ENCODE data around the gene MED13. TPM values are rescaled to one million over a fixed set of nuclear protein-coding genes. Genes with fewer than 3 reads are reported as not detected.

Gene MED13
- total RNA-seq, 1 experiment from 2014 or later: 60.7 TPM

DNA sequence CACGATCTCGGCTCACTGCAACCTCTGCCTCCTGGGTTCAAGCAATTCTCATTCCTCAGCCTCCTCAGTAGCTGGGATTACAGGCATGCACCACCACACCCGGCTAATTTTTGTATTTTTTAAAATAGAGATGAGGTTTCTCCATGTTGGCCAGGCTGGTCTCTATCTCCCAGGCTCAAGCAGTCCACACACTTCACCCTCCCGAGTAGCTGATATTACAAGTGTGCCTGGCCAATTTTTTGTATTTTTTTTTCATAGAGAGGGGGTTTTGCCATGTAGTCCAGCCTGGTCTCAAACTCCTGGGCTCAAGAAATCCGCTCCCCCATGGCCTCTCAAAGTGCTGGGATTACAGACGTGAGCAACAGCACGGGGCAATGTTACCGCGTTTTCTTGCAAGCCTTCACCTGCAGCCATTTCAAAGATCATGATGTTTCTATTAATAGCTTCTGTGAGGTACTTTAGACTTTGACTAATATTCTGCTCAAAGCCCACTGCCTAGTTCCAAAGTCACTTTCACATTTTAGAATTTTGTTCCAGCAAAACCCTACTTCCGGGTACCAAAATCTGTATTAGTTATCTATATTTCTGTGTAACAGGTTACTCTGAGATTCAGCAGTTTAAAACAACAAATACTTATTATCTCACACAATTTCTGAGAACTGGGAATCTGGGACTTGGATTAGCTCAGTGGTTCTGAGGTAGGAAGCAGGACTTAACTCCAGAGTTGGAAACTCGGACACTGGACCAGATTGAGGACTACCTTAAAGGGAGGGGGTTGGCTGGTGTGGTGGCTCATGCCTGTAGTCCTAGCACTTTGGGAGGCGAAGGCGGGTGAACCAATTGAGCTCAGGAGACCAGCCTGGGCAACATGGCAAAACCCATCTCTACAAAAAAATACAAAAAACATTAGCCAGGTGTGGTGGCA, 12.0 kb upstream of the MED13 start:
- Histone ChIP-seq H2BK12ac (ENCODE audit: insufficient read length, low read depth, low read length) (no peak overlapping the region), H3K18ac (ENCODE audit: insufficient read length, low read depth, low read length) (no peak overlapping the region), H3K4me2 (ENCODE audit: insufficient read depth, insufficient read length, low read length) (no peak overlapping the region), H3K9ac (ENCODE audit: extremely low read depth, insufficient read length, low read length) (no peak overlapping the region), H4K91ac (ENCODE audit: insufficient read length, low read depth, low read length) (no peak overlapping the region), H4K8ac (replicated peaks; ENCODE audit: insufficient read length, low read depth, low read length) (no peak overlapping the region), H3K14ac (ENCODE audit: insufficient read depth, low read length) (no peak overlapping the region), H3K56ac (ENCODE audit: insufficient read length, low read depth, low read length) (no peak overlapping the region), H3K4ac (ENCODE audit: low read depth, low read length) (no peak overlapping the region), H3K4me1 (ENCODE audit: insufficient read depth, low read length) (no peaks in the 10 kb centered on the region), H2AK5ac (ENCODE audit: insufficient read length, low read length) (no peak overlapping the region), H3K23ac (ENCODE audit: insufficient read length, low read depth, low read length) (no peak overlapping the region), H2BK120ac (ENCODE audit: low read depth, low read length, poor library complexity, severe bottlenecking) (no peak overlapping the region), H4K20me1 (ENCODE audit: control insufficient read depth, insufficient read depth, insufficient read length) (no peaks in the 10 kb centered on the region), H3K27ac (ENCODE audit: insufficient read length, low read depth, low read length) (no peak overlapping the region), H2AFZ (ENCODE audit: low read length) (no peak overlapping the region), H2BK15ac (ENCODE audit: low read depth, low read length) (no peak overlapping the region), H3T11ph (ENCODE audit: low read length) (no peak overlapping the region), H3K27me3 (ENCODE audit: insufficient read depth, low read length) (no peaks in the 10 kb centered on the region), H3K79me1 (ENCODE audit: insufficient read depth, low read depth, low read length, poor library complexity, severe bottlenecking) (no peaks in the 10 kb centered on the region), H3K79me2 (ENCODE audit: insufficient read depth, low read length) (no peaks in the 10 kb centered on the region), H3K23me2 (ENCODE audit: insufficient read length, low read depth, low read length, poor library complexity, severe bottlenecking) (no peaks in the 10 kb centered on the region), H2BK20ac (ENCODE audit: low read depth, low read length, poor library complexity, severe bottlenecking) (no peak overlapping the region), H3K9me3 (ENCODE audit: control insufficient read depth, low read depth, low read length) (no peaks in the 10 kb centered on the region), H2BK5ac (ENCODE audit: insufficient read length, low read length) (no peak overlapping the region), H4K5ac (ENCODE audit: insufficient read length, low read depth, low read length) (no peak overlapping the region)
- Mint-ChIP-seq H3K4me1 (peaks cover 7% of the 10 kb centered on the region in 2 experiments), H3K36me3 (ENCODE audit: insufficient read depth in 1 of 3, low read depth in 3 of 3) (peaks cover 0 to 7% (median 0%) of the 10 kb centered on the region in 3 experiments; a peak in 1 of 7 replicates), H3K4me3 (no peak overlapping the region), H3K27ac (no peak overlapping the region; a peak in 1 of 7 replicates), H3K27me3 (ENCODE audit: low read depth) (no peaks in the 10 kb centered on the region; the same call in 1 of the 2 replicates), H3K9me3 (peaks cover 5 to 9% of the 10 kb centered on the region in 2 experiments; a peak in 4 of 5 replicates)
- DNase-seq: no peak
- TF ChIP-seq CTCF (conservative IDR thresholded peaks at IDR 0.05): no peak
- WGBS (ENCODE audit: extremely low coverage, insufficient read length, low lambda C conversion rate): no CpG with 5 or more reads among the region's 13 CpGs

Data from H9 (cell line).